GM12874 (cell line): ENCODE measurements around the gene RAP1GAP2.

ENCODE experiments used
- TF ChIP-seq, protein P1 (sequence below): IDR thresholded peaks from 2 replicates; pipeline ENCODE4 v1.5.1; 2011; ENCODE audit warnings: low read depth, mild to moderate bottlenecking, control low read depth, low read length, moderate library complexity; ENCODE audit not compliant: insufficient read depth

RAP1GAP2 gene

DNA sequence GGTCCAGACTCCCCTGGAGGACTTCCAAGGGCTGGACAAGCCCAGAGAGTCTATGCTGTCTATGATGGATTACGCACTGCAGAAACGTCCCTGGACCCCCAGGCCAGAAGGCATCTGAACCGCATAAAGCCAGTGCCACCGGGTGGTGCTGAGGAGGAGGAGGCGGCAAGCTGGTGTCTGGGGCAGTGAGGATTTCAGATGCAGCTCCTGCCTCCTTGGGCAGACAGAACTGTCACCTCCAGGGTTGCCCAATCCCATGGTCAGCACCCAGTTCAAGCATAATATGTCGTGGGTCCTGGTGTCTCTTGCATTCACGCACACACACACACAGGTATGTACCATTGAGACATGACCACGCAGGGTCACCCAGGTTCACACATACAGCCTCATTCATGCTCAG lies 25.6 kb downstream of the RAP1GAP2 start:
- TF ChIP-seq, protein P1, sequence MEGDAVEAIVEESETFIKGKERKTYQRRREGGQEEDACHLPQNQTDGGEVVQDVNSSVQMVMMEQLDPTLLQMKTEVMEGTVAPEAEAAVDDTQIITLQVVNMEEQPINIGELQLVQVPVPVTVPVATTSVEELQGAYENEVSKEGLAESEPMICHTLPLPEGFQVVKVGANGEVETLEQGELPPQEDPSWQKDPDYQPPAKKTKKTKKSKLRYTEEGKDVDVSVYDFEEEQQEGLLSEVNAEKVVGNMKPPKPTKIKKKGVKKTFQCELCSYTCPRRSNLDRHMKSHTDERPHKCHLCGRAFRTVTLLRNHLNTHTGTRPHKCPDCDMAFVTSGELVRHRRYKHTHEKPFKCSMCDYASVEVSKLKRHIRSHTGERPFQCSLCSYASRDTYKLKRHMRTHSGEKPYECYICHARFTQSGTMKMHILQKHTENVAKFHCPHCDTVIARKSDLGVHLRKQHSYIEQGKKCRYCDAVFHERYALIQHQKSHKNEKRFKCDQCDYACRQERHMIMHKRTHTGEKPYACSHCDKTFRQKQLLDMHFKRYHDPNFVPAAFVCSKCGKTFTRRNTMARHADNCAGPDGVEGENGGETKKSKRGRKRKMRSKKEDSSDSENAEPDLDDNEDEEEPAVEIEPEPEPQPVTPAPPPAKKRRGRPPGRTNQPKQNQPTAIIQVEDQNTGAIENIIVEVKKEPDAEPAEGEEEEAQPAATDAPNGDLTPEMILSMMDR = no peak

DNA sequence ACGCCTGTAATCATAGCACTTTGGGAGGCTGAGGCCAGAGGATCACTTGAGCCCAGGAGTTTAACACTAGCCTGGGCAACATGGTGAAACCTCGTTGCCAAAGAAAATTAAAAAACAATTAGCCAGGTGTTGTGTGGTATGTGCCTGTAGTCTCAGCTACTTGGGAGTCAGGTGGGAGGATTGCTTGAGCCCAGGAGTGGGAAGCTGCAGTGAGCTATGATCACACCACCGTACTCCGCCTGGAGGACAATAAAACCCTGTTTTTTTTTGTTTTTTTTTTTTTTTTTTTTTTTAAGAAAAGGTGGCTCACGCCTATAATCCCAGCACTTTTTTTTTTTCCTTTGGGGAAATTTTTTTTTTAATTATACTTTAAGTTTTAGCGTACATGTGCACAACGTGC lies 26.1 kb downstream of the RAP1GAP2 start:
- TF ChIP-seq, protein P1 = no peak

DNA sequence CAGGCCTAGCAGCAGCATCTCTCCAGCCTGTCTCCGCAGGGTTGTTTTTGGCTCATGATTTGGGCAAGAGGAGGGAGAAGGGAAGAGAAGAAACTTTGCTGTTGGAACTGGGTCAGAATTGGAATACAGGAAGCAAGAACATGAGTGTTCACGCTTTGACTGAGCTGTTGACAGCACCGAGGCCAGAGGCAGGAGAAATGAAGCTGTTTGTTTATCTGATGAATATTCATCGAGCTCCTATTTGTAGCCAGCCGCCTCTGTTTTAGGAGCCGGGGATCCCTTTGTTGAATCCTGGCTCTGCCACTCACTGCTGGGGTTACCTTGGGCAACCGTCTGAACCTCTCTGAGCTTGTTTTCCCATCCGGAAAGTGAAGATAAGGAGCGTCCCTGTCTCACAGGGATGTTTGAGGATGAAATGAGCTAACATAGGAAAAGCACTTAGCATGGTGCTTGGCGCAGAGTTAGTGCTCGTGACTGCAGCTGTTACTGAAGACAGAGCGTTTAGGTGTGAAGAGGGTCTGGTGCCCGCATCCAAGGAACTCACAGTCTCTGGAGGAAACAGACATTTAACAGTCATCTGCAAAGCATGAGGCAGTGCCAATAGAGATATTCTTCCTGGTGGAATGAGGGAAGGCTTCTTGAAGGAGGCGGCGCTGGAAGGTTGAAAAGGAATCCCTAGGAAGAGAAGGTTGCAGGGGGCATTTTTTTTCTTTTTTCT lies 29.2 kb downstream of the RAP1GAP2 start:
- TF ChIP-seq, protein P1 = no peak

DNA sequence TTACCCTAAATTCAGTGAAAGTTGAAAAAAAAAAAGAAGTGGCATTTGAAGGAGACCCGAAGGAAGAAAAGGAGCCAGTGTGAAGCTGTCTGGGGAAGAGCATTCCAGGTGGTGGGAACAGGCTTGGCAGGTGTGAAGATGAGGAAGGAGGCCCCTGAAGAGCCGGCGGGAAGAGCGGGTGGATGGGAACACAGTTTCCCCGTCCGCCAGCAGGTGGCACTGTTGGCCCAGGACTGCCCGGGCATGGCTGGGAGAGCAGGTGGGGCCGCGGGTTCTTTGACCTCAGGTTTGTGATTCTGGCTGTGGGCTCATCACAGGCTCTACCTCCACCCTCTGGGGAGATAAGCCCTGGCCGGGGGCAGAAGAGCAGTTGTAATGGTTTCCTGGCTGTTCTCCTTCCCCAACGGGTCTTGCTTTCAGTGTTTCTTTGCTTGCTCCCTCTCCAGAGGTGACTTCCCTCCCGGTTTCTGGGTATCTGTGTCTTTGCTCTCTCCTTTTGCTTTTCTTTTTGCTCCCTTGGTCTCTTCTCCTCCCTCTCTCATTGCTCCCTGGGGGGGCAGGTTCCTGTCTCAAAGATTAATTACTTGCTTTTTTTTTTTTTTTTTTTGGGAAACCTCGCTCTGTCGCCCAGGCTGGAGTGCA lies 32.3 kb downstream of the RAP1GAP2 start:
- TF ChIP-seq, protein P1 = peak; percentile 97

DNA sequence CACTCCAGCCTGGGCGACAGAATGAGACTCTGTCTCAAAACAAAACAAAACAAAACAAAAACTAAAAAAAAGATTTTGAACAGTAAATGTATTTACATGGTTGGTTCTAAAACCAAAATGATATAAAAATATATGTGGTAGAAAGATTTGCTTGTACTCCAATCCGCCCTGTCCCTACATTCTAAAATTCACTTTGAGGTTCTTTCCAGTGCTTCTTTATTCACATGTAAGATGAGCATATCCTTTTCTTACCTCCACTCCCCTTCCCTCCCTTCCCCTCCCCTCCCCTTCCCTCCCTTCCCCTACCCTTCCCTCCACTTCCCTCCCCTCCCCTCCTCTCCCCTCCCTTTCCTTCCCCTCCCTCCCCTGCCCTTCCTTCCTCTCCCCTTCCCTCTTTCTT lies 34.4 kb downstream of the RAP1GAP2 start:
- TF ChIP-seq, protein P1 = no peak

DNA sequence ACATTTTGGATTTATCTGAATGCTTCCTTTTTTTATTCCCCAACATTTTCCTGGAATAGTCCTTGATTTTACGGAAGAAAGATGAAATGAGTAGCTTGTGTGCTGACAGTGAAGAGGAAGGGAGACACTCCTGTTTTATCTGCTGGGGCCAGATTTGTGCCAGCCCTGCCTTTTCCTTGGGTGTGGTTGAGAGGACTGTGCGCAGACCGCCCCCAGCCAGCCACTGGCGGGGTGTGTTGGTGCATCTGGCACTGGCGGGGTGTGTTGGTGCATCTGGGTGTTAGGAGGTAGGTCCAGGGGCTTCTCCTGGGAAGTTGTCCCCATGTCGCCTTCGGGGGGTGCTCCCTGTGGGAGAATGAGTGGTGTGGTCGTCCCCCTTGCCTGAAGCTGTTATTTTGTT lies 39.5 kb downstream of the RAP1GAP2 start:
- TF ChIP-seq, protein P1 = no peak

DNA sequence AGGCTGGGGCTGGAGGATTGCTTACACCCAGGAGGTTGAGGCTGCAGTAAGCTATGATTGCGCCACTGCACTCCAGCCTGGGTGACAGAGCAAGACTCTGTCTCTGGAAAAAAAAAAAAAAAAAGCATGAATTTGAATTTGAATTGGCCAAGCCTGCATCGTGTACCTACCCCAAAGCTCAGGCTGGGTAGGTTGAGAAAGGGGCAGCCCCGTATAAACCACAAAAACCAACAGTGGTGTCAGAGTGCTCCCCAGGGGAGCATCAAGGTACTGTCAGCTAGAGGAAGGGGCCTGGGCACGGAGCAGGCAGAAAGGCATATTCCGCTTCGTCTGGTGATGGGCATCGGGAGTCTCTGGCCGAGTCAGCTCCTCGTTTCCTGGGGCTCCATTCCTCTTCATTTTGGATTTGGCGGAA lies 40.9 kb downstream of the RAP1GAP2 start:
- TF ChIP-seq, protein P1 = peak; percentile 56
